OCI-LY3 (cell line): ENCODE data around the gene TRIM54.

Source experiments
- H2AFZ ChIP-seq: fragments of 200-600, 300-600 bp; shearing (Covaris generic); 2 replicates; pipeline ENCODE4 v1.6.0; 2014; ENCODE audit warnings: antibody characterized with exemption, low read depth, low read length
- H3K27ac ChIP-seq: fragments of 200-600, 300-600 bp; sonication (generic); 2 replicates; pipeline ENCODE4 v1.5.1; 2014; ENCODE audit warnings: mild to moderate bottlenecking, low read length, moderate library complexity, mixed read lengths
- H3K27me3 ChIP-seq: fragments of 200-600, 300-600 bp; sonication (generic); 2 replicates; pipeline ENCODE4 v1.6.1; 2014; ENCODE audit warnings: low read depth, low read length, mixed read lengths
- H3K36me3 ChIP-seq: fragments of 200-600, 300-600 bp; sonication (generic); replicated peaks from 2 replicates; pipeline ENCODE3; 2014; ENCODE audit warnings: low read depth, low read length, mixed read lengths
- H3K4me1 ChIP-seq: fragments of 300-600, 200-600 bp; sonication (generic); 2 replicates; pipeline ENCODE4 v1.6.1; 2014; ENCODE audit warnings: low read length, mixed read lengths
- H3K4me2 ChIP-seq: fragments of 200-600, 300-600 bp; sonication (generic); 2 replicates; pipeline ENCODE4 v1.6.1; 2014; ENCODE audit warnings: low read length, mixed read lengths
- H3K4me3 ChIP-seq: fragments of 300-600, 200-600 bp; sonication (generic); 2 replicates; pipeline ENCODE4 v1.5.1; 2014; ENCODE audit warnings: antibody characterized with exemption, mild to moderate bottlenecking, low read length, moderate library complexity
- H3K79me2 ChIP-seq: fragments of 300-600, 200-600 bp; shearing (Covaris generic); 2 replicates; pipeline ENCODE4 v1.6.1; 2014; ENCODE audit warnings: mild to moderate bottlenecking, low read length, mixed read lengths
- H3K9ac ChIP-seq: fragments of 300-600, 200-600 bp; shearing (Covaris generic); 2 replicates; pipeline ENCODE4 v1.6.0; 2014; ENCODE audit warnings: mild to moderate bottlenecking, low read length, moderate library complexity
- H3K9me3 ChIP-seq: fragments of 200-600, 300-600 bp; shearing (Covaris generic); 2 replicates; pipeline ENCODE4 v1.6.1; 2014; ENCODE audit warnings: low read length, mixed read lengths; ENCODE audit not compliant: insufficient read depth
- H4K20me1 ChIP-seq: fragments of 200-600, 300-600 bp; sonication (generic); 2 replicates; pipeline ENCODE4 v1.6.1; 2016; ENCODE audit warnings: low read length, mixed read lengths; ENCODE audit not compliant: insufficient read depth
- CTCF ChIP-seq: fragments of 200-600, 300-600 bp; sonication (generic); IDR thresholded peaks from 2 replicates; pipeline ENCODE4 v1.5.1; 2014; ENCODE audit warnings: antibody characterized with exemption, low read length, low read depth
- EZH2phosphoT487 ChIP-seq: fragments of 200-600 bp; shearing (Covaris generic); IDR thresholded peaks from 2 replicates; pipeline ENCODE4 v1.6.1; 2018; ENCODE audit warnings: antibody characterized with exemption, mixed run types, low read depth

TRIM54 gene

GRCh38 chr2:27354597-27354927 is 72.3 kb downstream of the TRIM54 start:
- H3K4me3 ChIP-seq: no peak overlapping the region
- H3K9ac ChIP-seq: no peak overlapping the region
- no peaks in the 10 kb centered on the region for H3K9me3 ChIP-seq
- peaks cover 15% of the 10 kb centered on the region for H3K36me3 ChIP-seq
- H3K27ac ChIP-seq: no peak overlapping the region
- H3K79me2 ChIP-seq: peaks cover 88% of the 10 kb centered on the region
- TF ChIP-seq CTCF: no peak
- no peak for TF ChIP-seq EZH2phosphoT487
- peaks cover 10% of the 10 kb centered on the region; the same call in 1 of the 2 replicates for H4K20me1 ChIP-seq
- H3K27me3 ChIP-seq: no peaks in the 10 kb centered on the region
- no peak overlapping the region for H2AFZ ChIP-seq
- H3K4me2 ChIP-seq: no peak overlapping the region
- peaks cover 16% of the 10 kb centered on the region for H3K4me1 ChIP-seq

- no peaks in the 10 kb centered on the region for H3K9me3 ChIP-seq
- peaks cover 10% of the 10 kb centered on the region; the same call in 1 of the 2 replicates for H4K20me1 ChIP-seq
- peak overlapping the region; percentile 90 for H3K4me2 ChIP-seq
- H3K27ac ChIP-seq: peak overlapping the region; percentile 84
- peak overlapping the region; percentile 96 for H3K4me3 ChIP-seq
- H3K36me3 ChIP-seq: peaks cover 12% of the 10 kb centered on the region
- no peaks in the 10 kb centered on the region for H3K27me3 ChIP-seq
- peak overlapping the region; percentile 96 for H3K9ac ChIP-seq
- H3K79me2 ChIP-seq: peaks cover 73% of the 10 kb centered on the region
- peaks cover 16% of the 10 kb centered on the region for H3K4me1 ChIP-seq
- TF ChIP-seq CTCF: no peak
- TF ChIP-seq EZH2phosphoT487: no peak
- peak overlapping the region; percentile 75; the same call in 1 of the 2 replicates for H2AFZ ChIP-seq
Observed at GRCh38 chr2:27356056-27356381, 73.8 kb downstream of the TRIM54 start.

- H3K79me2 ChIP-seq: peaks cover 69% of the 10 kb centered on the region
- peak within 1 kb of the TSS; percentile 96 for H3K9ac ChIP-seq
- peak within 1 kb of the TSS; percentile 90 for H3K4me2 ChIP-seq
- no peaks in the 10 kb centered on the region for H3K9me3 ChIP-seq
- peaks cover 8% of the 10 kb centered on the region; the same call in 1 of the 2 replicates for H4K20me1 ChIP-seq
- H3K4me1 ChIP-seq: peaks cover 16% of the 10 kb centered on the region
- H3K4me3 ChIP-seq: peak within 1 kb of the TSS; percentile 96
- TF ChIP-seq EZH2phosphoT487 (no peak), CTCF (no peak)
- H2AFZ ChIP-seq: peak within 1 kb of the TSS; percentile 75
- H3K36me3 ChIP-seq: peaks cover 12% of the 10 kb centered on the region
- peak within 1 kb of the TSS; percentile 84 for H3K27ac ChIP-seq
- H3K27me3 ChIP-seq: no peaks in the 10 kb centered on the region
Observed at GRCh38 chr2:27356382-27357181, 74.4 kb downstream of the TRIM54 start, which contains the start of gene GTF3C2. Gene GTF3C2, minus strand, starts transcription at chr2:27356764. Its CDS starts 13,210 bp downstream, at chr2:27343554.
